Astrocyte (in vitro differentiated cells and primary cell): ENCODE data around the gene LRRC31.

Experiments used
- EZH2 ChIP-seq: IDR thresholded peaks from 2 replicates; pipeline ENCODE4 v1.6.1; 2012; ENCODE audit warnings: mild to moderate bottlenecking, low read length, inconsistent platforms; ENCODE audit not compliant: insufficient read depth
- TF ChIP-seq, protein P1 (sequence below): IDR thresholded peaks from 2 replicates; pipeline ENCODE4 v1.5.1; 2011; ENCODE audit warnings: low read depth, mild to moderate bottlenecking, inconsistent platforms, low read length, moderate library complexity; ENCODE audit not compliant: insufficient read depth

DNA sequence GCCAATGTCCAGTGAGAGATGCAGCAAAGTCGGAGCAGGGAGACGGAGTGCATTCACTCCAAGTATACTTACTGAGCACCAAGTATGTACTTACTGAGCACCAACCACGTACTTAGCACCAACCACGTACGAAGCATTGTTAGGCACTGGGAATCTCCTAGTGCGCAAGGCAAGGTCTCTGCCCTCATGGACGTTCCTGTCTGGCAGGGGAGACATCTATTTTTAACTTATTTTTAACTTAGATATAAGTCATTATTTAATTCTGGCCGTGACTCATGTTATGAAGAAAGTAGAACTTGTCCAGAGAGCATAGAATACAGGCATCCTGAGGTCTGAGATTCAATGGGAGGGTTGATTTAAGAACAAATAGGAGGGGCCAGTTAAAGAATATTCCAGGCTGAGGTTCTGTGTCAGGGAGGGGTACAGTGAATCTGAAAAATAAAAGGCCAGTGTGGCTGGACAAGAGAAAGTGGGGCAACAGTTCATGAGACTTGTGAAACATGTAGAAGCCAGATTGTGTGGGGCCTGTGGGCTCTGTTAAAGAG is 9.3 kb upstream of the LRRC31 start:
- TF ChIP-seq, protein P1, sequence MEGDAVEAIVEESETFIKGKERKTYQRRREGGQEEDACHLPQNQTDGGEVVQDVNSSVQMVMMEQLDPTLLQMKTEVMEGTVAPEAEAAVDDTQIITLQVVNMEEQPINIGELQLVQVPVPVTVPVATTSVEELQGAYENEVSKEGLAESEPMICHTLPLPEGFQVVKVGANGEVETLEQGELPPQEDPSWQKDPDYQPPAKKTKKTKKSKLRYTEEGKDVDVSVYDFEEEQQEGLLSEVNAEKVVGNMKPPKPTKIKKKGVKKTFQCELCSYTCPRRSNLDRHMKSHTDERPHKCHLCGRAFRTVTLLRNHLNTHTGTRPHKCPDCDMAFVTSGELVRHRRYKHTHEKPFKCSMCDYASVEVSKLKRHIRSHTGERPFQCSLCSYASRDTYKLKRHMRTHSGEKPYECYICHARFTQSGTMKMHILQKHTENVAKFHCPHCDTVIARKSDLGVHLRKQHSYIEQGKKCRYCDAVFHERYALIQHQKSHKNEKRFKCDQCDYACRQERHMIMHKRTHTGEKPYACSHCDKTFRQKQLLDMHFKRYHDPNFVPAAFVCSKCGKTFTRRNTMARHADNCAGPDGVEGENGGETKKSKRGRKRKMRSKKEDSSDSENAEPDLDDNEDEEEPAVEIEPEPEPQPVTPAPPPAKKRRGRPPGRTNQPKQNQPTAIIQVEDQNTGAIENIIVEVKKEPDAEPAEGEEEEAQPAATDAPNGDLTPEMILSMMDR = no peak
- no peak for TF ChIP-seq EZH2
